HG02943 (cell line): ENCODE data around the gene USF1.

ENCODE experiments used
- ATAC-seq: cut with Tn5 transposase; IDR thresholded peaks from one replicate; pipeline ENCODE4 v1.9.1; 2021; ENCODE audit warnings: mild to moderate bottlenecking, low read depth, moderate library complexity; ENCODE audit not compliant: unreplicated experiment

Gene USF1, protein sequence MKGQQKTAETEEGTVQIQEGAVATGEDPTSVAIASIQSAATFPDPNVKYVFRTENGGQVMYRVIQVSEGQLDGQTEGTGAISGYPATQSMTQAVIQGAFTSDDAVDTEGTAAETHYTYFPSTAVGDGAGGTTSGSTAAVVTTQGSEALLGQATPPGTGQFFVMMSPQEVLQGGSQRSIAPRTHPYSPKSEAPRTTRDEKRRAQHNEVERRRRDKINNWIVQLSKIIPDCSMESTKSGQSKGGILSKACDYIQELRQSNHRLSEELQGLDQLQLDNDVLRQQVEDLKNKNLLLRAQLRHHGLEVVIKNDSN

DNA sequence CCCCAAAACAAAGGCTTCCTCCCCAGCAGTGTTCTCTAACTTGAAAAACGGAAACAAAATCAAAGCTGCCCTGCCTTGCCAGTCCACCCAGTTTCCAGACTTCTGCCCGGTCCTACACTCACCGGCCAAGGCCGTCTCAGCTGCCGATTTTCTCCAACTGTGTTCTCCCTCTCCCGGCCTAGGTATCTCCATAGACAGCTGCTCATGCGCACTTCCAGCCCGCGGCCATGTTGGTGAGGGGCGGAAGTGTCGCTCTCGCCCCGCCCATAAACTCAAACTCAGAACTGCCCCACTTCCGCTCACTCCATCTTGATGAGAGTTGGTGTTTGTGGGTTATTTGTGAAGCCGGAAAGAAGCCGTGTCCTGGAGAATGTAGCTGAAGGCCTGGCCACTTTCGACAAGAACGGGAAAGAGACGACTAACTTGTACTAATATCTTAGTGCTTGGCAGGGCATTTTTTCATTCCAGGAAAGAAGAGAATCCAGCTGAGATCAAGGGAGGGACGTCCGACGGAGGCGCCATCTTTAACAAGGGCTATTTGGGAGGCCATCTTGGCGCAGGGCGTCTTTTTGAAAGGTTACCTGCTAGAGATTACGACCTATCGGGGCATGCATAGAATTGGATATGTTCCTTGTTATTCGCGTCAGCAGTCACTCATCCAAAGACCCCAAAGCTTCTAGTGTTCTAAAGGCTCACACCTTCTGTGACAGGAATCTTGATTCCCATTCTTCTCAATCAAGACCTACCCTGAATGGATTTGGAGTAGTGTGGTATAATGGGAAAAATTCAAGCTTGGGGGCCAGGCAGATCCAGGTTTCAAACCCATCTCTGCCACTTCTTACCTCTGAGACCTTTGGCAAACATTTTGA lies at the start of gene USF1:
Gene USF1, minus strand, starts transcription at position 242 of the 869 bp plus-strand sequence. CDS start 2,702 bp downstream, outside the sequence.
- peak; percentile 65 for ATAC-seq

DNA sequence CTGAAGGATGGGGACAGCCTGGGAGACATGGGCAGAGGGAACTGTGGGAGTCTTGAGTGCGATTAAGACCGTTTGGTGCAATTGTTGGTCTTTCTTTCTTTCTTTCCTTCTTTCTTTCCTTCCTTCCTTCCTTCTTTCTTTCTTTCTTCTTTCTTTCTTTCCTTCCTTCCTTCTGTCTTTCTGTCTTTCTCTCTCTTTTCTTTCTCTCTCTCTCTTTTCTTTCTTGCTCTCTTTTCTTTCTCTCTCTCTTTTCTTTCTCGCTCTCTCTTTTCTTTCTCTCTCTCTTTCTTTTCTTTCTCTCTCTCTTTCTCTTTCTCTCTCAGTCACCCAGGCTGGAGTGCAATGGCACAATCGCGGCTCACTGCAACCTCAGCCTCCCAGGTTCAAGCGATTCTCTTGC lies 49.5 kb upstream of the USF1 start:
- ATAC-seq, result no peak

GRCh38 chr1:161094481-161094880 lies 48.7 kb upstream of the USF1 start:
- no peak for ATAC-seq

DNA sequence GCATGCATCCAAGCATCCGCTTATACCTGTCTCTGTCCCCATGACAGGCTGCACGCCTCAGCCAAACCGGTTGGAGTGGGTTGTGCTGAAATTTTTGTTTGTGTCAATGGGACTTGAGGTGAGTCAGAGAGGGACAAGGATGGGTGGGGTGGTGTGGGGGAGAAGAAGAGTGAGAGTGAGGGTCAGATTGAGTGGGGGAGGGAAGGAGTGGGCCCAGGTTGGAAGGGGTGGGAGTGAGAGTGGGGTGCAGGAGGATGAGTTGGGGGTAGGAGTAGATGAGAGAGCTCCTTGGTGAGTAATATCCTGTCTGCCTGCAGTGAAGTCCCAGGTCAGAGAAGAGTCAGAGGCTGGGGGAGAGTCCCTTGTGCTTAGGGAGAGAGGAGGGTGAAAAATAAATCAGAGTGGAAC lies 46.8 kb upstream of the USF1 start:
- no peak for ATAC-seq

DNA sequence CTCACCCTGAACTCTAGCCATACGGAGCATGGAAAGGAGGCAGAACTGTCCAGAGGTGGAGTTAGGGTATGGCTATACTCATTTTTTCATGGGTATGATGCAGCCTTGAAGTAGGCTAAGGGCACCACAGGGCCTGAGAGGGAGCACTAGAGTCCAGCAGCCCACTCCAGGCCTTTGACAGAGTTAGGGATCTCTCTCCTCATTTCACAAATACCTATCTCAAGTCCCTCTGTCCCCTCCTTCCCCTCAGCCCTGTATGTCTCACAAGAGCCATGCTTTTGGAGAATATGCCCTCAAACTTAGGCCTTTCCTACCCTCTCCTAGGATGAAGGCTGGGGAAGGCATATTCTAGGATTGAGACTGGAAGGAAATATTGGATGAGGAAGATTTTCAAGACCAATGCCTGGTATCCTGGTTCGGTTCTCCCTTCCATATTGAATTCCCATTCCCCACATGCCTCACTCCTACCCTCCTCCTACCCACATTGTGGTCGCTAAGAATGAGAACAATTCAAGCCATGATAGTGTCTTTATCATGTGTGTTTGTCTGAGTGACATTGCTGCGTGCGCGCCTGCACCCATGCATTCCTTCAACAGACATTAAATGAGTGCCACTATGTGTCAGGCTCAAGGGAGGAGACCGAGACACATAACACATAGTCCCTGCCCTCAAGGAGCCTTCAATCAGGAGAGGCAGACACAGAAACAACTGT lies 46.2 kb upstream of the USF1 start:
- ATAC-seq, result no peak

- no peak for ATAC-seq
Measured at GRCh38 chr1:161091093-161091492, 45.3 kb upstream of the USF1 start.

DNA sequence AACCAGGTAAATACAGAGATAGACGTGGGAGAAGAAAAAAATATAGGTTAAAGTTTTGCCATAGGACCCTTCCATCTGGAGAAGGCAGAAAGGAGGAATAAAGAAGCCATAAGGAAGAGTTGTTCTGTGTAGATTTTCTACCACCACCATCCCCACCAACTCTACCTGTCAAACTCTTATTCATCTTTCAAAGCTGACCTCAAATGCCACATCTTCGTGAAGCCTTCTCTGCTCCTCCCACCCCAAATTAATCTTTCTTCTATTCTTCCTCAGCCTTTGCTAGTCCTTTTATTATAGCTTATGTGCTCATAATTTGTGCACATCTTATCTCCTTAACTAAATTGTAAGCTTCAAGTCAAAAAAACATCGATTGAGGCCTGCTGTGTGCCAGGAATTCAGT lies 44.8 kb upstream of the USF1 start:
- no peak for ATAC-seq

GRCh38 chr1:161089938-161090337 lies 44.2 kb upstream of the USF1 start:
- no peak for ATAC-seq

GRCh38 chr1:161089251-161089924 lies 43.6 kb upstream of the USF1 start, which contains the start of gene NECTIN4:
Gene NECTIN4 (minus strand): TSS chr1:161089558. CDS start chr1:161089296, 262 bp downstream.
- ATAC-seq, result no peak

GRCh38 chr1:161088587-161089110 lies 42.9 kb upstream of the USF1 start:
- no peak for ATAC-seq

- ATAC-seq, result no peak
Measured at GRCh38 chr1:161086457-161086856, 40.7 kb upstream of the USF1 start.

- no peak for ATAC-seq
Measured at GRCh38 chr1:161085165-161085564, 39.4 kb upstream of the USF1 start.

- ATAC-seq, result no peak
Measured at GRCh38 chr1:161084597-161084988, 38.8 kb upstream of the USF1 start.

DNA sequence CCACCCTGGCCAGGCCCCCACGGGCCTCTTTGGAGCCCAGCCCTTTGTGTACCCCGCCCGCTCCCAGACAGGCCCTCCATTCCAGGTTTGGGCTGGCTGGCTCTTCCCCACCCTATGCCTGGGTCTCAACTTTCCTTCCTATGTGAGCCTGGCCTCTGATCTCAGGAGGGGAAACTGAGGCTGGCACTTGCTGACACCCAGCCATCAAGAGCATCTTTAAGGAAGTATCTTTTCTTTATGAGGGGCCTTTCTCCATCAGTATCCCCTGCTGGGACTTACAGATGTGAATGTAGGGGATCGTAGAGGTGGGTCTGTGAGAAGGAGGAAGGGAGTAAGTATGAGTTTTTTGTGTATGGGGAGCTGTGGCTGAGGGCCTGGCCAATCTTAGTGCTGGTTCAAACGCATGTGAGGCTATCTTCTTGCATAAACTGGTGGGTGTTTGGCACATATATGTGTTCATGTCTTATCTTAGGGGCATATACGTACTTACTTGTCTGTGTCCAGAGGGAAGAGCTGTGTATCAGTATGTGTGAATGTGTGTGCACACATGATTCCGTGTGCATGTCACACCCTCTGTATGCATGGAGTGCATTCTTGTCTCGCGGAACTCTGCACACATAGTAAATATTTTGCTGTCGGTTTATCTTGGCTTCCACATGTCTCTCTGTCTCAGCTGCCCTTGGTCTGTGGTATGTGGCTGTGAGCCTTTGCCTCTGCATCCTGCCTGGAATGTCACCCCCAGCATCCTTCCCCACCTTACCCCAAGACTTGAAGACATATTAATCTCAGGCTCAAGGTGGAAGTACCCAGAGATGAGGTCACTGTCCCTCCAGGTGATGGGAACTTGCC lies 38.2 kb upstream of the USF1 start:
- ATAC-seq, result no peak

- no peak for ATAC-seq
Measured at GRCh38 chr1:161082996-161083747, 37.4 kb upstream of the USF1 start.

DNA sequence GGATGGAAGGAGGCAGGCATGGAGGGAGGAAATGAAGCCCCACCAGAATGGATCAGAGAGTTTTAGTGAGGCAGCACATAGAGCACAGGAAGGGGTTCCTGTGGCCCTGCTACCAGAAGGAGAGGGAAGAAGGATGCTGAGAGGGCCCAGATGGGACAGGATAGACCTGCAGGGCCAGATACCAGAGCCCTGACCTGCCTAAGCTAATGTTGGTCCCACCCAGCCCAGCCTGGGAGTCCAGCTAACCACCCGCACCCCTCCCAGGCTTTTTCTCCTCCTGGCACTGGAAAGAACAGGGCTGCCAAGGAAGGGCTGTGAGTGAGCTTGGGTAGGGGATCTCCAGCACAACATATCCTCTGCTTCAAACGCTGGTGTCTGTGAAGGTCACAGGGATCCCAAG lies 36.7 kb upstream of the USF1 start:
- ATAC-seq, result no peak

DNA sequence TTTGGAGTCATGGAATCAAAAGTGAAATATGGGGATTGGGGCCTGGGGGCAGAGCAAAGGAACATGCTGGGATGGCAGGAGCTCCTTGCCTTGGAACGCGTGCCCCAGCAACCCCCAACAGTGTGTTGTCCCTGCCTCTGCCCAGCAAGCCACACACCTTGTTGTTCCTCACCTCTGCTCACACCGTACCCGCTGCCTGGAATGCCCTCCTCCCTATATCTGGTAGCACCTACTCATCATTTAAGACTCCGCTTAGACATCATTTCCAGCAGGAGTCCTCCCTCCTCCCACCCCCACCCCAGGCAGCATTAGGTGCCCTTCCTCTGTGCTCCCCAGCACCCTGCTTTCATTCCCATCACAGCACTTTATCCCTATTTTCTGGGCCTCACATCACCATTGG lies 35.7 kb upstream of the USF1 start:
- no peak for ATAC-seq
